NCI-H146 treated with DMSO at 0.1 percent for 48 hours (cell line): ENCODE results near the gene SH3RF3.
"Not testable (repeated sequence)": the region's sequence is repeated elsewhere in the genome, so short reads cannot be mapped to it uniquely, and the experiment has no call there.

Source experiments
- DNase-seq: peaks from one replicate; lab custom pipeline; 2025; ENCODE audit not compliant: unreplicated experiment; lab: John Stamatoyannopoulos, UW

The SH3RF3 gene

DNA sequence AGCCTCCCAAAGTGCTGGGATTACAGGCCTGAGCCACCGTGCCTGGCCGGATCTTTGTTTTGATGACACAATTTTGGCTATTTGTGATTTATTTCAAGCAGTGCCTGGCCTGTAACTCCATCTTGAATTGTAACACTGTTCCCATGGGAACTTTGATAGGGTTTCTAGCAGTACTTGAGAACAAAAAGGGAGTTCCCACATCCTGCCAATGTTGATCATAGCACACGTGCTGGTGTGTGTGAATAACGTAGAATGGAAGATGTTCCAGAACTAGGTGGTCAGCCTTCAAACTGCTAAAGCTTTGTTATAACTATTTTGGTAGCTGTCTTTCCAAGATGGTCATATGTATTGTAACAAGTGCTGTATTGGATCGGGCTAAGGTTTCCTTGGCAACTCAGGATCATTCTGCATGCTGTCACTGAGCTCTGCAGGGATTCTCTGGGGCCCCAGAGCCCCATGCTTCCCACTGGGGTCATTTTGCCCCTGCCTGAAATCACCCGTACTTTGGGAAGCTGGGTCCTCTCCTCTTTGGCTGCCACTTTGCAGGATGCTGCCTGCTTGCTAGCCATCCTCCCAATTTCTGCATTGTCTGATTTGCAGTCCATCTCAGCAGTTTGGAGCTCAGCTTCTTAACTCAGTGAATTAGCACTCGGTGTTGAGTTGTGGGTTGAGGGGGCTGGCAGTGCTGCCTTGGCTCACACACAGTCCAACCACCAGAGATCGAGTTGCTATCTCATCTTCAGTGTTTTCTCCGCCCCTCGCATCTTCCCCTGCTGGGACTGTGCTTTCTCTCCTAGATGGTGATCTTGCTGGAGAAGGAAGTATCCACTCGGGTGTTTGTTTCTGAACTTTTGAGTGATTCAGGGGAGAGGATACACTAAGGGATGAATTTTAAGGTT lies 26.8 kb downstream of the SH3RF3 start:
- DNase-seq: no peak

- no peak for DNase-seq
These were observed 28.6 kb downstream of the SH3RF3 start for GRCh38 chr2:109157563-109158105.

DNA sequence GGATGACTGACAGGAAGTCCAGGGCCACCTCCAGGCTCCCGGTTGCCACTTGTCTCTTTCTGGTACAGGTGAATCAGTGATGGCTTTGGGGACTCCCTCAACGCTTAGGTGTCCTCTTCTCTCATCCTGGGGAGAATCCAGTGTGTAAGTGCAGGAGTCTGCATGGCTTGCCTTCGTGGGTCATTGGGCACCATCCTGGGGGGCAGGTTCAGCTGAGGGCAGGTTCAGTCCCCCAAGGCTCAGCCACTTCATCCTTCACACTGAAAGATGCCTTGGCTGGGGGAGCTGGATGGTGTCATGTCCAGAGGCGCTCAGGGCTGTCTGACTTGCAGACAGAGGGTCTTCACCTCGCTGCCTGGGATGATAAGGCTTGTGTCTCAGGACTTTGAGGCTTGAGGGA lies 29.2 kb downstream of the SH3RF3 start:
- no peak for DNase-seq

DNA sequence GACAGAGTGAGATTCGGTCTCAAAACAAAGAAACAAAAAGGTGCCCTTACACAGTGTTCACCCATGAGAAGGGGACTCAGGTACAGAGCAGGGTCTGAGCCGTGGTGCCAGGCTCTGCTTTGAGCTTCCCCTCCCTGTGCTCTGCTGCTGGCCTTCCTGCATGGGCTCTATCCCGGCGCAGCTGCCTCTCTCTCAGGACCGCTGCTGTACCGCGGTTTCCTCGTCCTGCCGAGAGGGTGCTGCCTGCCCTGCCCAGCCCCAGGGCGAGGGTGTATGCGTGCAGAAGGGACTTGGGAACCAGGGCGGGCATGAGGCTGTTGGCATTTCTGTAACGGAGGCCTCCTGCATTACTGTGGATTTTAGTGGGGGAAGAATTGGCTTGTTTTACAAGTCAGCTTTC lies 30.1 kb downstream of the SH3RF3 start:
- no peak for DNase-seq

DNA sequence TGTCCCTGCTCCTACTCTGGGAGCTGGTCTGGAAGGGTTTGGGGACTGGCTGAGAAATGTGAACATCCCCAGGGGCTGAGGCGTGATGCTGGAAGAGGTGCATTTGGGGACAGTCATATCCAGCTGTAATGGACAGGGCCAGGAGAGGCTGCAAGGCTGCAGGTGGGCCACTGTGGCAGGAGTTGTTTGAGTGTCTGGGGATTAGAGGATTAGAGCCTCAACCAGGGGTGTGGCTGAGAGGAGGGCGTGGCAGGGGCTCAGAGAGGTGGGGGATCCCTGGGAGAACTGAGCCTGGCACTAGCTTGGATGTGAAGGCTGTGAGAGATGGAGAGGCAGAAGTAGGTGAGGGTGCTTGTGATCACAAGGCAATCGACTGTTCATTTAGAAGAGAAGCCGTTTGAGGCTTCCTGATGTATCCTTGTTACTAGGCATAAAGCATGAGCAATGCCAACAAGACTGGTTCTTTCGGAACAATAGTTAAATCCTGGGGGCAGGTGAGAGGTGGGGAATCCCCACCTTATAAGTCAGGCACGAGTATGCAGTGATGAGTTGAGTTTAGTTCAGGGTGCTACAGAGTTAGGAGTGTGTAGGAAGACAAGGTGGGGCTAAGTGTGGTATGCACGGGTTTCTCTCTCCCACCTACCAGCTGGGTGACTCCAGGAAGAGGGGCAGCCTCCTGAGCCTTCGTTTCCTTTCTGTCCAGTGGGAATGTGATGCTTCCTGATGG lies 31.9 kb downstream of the SH3RF3 start:
- DNase-seq: no peak

GRCh38 chr2:109162367-109162766 lies 33.4 kb downstream of the SH3RF3 start:
- not testable (repeated sequence) for DNase-seq

DNA sequence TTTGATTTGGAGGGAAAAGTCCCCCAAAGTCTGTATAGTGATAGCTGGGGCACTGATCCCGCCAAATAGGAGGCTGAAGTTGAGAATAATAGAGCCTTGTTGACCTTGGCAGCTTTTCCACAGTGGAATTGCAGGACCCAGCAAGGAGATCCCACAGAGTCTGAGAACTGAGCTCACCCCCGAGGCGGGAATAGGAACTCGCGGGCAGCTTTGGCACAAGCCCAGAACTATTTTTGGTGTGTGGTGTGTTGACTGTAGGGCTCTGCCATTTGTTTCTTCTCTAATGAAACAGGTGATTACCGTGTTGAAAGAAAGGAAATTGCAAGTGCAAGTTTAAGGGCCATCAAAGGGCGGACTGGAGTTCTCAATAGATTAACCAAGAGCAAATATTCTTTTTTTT lies 34.0 kb downstream of the SH3RF3 start:
- DNase-seq: no peak

DNA sequence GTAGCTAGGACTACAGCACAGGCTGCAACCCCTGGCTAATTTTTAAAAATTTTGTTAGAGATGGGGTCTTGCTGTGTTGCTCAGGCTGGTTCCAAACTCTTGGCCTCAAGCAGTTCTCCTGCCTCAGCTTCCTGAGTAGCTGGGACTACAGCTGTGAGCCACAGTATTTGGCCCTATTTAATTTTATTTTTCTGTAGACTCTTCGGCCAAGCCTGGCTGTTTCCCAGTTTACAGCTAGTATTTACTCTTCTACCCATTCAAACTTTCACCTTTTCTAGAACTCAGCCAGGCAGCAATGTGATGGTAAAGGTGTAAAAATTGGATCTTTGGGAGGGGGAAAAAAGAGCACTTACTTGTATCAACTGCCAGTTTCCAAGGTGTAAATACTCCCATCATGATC lies 35.3 kb downstream of the SH3RF3 start:
- DNase-seq: no peak

GRCh38 chr2:109164739-109165221 lies 35.8 kb downstream of the SH3RF3 start:
- DNase-seq: no peak

DNA sequence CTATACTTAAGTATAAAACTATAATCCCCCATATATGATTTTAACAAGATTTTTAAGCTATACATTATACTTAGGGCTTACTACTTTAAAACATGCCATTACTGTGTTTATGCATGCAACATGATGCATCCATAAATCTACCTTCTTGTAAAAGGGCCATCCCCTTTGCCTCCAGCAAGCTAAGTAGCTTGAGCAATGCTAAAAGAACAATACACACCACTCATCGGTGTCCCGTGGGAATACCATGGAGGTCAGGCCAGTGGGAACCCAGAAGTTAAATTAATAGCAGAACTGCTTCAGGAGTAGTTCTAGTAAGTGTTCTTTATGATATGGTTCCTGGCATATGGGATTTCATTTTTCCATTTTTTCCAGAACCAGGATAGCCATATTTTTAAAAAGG lies 37.8 kb downstream of the SH3RF3 start:
- DNase-seq: no peak

DNA sequence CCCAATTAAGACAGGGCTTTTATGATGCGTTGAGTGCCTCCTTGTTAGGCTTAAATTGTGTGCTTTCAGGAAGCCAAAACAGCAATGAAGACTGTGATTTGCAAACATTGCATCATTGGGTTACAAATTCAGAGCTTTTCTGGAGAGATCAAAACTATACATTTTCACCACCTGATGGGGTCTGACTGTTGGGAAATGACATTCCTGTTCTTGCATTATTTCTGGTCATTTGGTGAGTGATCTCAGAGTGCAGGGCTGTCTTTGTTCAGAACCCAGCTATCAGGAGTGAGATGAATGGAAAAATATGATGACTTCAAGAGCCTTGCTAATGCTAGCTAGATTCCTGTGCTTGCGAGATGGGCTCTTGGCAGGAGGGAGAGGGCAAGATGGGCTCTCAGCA lies 39.1 kb downstream of the SH3RF3 start:
- DNase-seq: no peak

DNA sequence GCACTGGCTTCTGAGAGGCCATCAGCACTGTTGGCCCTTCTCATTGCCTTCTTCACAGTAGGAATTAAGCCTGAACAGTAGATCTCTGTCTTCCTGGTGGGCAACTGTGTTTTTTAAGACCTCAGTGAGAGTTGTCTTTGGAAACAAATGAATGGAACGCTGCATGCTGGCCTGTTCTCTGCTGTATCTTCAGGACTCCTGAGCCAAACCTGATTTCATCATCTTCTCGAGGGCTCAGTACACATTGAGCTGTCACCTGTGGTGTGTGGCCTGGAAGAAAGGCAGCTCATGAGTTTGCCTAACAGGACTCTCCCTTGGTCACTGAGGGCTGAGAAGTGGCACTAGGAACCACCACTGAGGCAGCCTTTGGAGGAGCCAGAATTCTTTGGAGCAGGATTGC lies 39.7 kb downstream of the SH3RF3 start:
- no peak for DNase-seq

DNA sequence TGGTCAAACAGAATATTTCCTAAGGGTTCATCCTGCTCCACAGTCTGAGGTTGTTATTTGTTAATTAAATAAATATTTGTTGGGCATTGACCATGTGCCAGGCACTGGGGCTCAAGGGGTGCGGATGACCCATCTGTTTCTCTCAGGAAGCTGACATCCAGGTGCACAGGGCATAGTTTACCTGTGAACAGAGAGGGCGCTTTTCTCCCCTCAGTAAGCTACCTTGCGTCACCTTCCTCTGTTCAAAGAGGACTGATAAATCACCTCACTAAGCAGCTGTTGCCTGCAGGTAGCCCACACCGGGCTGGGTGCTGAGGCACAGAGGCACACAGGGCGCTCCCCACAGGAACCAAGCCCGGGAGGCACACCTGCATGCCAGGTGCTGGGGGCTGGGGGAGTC lies 41.6 kb downstream of the SH3RF3 start:
- DNase-seq: no peak

GRCh38 chr2:109171444-109172334 lies 42.7 kb downstream of the SH3RF3 start:
- DNase-seq: no peak

DNA sequence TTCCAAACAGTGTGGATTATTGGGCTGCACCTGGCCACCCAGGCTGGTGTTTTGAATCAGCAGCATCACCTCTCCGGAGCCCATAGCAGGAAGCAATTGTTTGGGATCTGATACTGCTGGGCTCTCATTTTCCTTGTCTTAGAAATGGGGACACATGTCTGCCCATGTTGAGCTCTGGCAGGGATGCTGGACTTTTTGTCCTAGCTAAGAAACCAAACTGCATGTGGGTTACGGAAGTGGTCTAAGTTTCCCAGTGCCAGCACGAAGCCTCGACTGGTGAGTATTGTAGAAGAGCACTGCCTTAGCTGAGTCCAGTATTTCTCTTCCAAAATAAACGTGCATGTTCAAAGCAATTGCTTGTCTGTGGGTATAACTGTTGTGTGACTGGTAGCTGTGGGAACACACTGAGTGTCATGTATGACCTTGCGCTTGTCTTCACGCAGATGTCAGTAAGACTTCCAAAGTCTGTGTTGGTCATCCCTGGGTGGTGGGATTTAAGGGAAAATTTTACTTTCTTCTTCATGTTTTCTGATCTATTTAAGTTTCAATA lies 43.6 kb downstream of the SH3RF3 start:
- DNase-seq: no peak

- DNase-seq: no peak
These were observed 44.5 kb downstream of the SH3RF3 start for GRCh38 chr2:109173311-109174171.

DNA sequence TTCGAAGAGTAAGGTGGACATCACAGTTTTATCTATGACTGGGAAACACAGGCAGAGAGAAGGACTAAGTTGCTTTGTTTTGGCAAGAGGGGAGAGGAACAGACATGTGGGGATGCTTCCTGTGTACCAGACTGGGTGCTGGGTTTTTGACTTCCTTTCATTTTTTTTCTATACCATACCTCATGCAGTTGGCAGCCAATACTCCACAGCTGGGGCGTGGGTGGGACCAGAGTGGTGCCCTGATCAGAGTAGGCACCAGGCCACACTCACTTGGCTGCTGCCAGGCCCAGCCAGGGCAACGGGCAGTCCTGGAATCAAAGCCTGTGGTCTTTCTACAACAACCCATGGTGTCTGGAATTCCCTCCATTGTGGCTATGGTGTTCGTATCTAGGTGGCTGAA lies 45.2 kb downstream of the SH3RF3 start:
- DNase-seq: no peak

GRCh38 chr2:109174626-109175349 lies 45.8 kb downstream of the SH3RF3 start:
- no peak for DNase-seq

DNA sequence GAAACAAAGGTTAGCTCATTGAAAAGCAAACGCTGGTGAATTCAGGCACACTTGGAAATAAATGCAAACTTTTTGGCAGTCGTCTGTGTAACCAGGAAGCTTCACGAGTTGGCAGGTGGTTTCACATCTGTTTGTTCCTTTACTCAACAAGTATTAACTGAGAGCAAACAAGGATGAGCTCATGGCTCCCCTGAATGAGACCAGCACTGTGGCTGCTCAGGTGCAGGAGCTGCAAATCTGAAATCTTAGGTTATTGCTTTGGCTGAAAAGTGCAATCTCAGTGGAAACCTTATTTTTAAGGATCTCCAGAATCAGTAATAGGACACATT lies 46.3 kb downstream of the SH3RF3 start:
- no peak for DNase-seq
